Measurements from ENCODE around the gene IL13.

DNA sequence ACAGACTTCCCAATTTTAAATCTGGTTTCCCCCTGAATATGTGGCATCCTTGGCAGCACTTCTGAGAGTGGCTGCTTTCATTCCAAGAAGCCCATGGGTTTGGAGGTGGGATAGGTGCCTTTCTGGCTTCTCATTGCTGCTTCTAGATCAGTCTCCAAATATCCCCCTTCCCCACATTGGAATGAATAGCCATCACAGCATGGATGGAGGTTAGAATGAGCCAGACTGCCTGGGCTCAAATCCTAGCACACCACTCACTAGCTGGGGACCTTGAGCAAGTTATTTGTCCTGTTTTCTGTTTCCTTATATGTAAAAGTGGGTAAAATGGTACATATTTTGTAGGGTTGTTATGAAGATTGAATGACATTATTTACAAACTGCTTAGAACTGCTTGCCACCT, 13.8 kb upstream of the IL13 start:
- TF ChIP-seq, protein P1, sequence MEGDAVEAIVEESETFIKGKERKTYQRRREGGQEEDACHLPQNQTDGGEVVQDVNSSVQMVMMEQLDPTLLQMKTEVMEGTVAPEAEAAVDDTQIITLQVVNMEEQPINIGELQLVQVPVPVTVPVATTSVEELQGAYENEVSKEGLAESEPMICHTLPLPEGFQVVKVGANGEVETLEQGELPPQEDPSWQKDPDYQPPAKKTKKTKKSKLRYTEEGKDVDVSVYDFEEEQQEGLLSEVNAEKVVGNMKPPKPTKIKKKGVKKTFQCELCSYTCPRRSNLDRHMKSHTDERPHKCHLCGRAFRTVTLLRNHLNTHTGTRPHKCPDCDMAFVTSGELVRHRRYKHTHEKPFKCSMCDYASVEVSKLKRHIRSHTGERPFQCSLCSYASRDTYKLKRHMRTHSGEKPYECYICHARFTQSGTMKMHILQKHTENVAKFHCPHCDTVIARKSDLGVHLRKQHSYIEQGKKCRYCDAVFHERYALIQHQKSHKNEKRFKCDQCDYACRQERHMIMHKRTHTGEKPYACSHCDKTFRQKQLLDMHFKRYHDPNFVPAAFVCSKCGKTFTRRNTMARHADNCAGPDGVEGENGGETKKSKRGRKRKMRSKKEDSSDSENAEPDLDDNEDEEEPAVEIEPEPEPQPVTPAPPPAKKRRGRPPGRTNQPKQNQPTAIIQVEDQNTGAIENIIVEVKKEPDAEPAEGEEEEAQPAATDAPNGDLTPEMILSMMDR (IDR thresholded peaks at IDR 0.05): no peak
- no peak for TF ChIP-seq POLR2A (IDR thresholded peaks at IDR 0.05)
